ENCODE data around the gene RGL1.

GRCh38 chr1:183807549-183808168 lies 2.7 kb downstream of the RGL1 start:
- no peak for TF ChIP-seq CTCF (conservative IDR thresholded peaks at IDR 0.05 in 1 of 2, IDR thresholded peaks at IDR 0.05 in 1 of 2; ENCODE audit: low read depth in 1 of 2, low read length in 2 of 2)
- TF ChIP-seq EZH2 (IDR thresholded peaks at IDR 0.05; ENCODE audit: low read length, missing control alignments): no peak
